ENCODE data around the gene FAM193B. TPM values are rescaled to one million over a fixed set of nuclear protein-coding genes. Genes with fewer than 3 reads are reported as not detected.

FAM193B gene
- total and polyA plus RNA-seq, 2 of the 13 experiments (the other 11 are each of a cell fraction or from before 2014, with no cell fraction given): 21.2 to 40.9 TPM

GRCh38 chr5:177554474-177555111, at the start of gene FAM193B (continued):
- TF ChIP-seq CHD4 (IDR thresholded peaks at IDR 0.05; ENCODE audit: borderline replicate concordance, low read length) (peak; percentile 61; the same call in 1 of the 2 replicates), ZNF512 (CRISPR knock-in tag; IDR thresholded peaks at IDR 0.05) (no peak), KDM1A (CRISPR knock-in tag; IDR thresholded peaks at IDR 0.05) (peak; percentile 89), MTA1 (CRISPR knock-in tag; IDR thresholded peaks at IDR 0.05; ENCODE audit: borderline replicate concordance) (no peak), ZNF326 (CRISPR knock-in tag; IDR thresholded peaks at IDR 0.05; ENCODE audit: borderline replicate concordance) (no peak), KLF16 (CRISPR knock-in tag; IDR thresholded peaks at IDR 0.05) (peak in 1 of 2 experiments; percentile 57; a peak in 1 of 4 replicates), ARID4A (CRISPR knock-in tag; IDR thresholded peaks at IDR 0.05; ENCODE audit: borderline replicate concordance) (no peak; the same call in 1 of the 2 replicates), ZNF343 (CRISPR knock-in tag; IDR thresholded peaks at IDR 0.05) (no peak), HMG20B (CRISPR knock-in tag; conservative IDR thresholded peaks at IDR 0.05) (no peak), ZNF354B (CRISPR knock-in tag; IDR thresholded peaks at IDR 0.05) (0 out of 2 replicates have a peak, but pooled peaks have one; percentile 6), ZBTB7A (CRISPR knock-in tag; IDR thresholded peaks at IDR 0.05) (no peak), KDM6A (CRISPR knock-in tag; IDR thresholded peaks at IDR 0.05; ENCODE audit: low read depth) (no peak), SNAPC4 (CRISPR knock-in tag; IDR thresholded peaks at IDR 0.05) (no peak), ZNF33B (CRISPR knock-in tag; IDR thresholded peaks at IDR 0.05) (0 out of 2 replicates have a peak, but pooled peaks have one; percentile 32), TBX3 (IDR thresholded peaks at IDR 0.05; ENCODE audit: borderline replicate concordance) (no peak), DZIP1 (CRISPR knock-in tag; IDR thresholded peaks at IDR 0.05) (no peak)
